ENCODE data around the gene ABCF1. TPM values are rescaled to one million over a fixed set of nuclear protein-coding genes. Genes with fewer than 3 reads are reported as not detected.

ABCF1 gene
- total and polyA plus RNA-seq, 9 of the 15 experiments (the other 6 are each of a cell fraction or from before 2014, with no cell fraction given), result 41.6 to 193 (median 102) TPM

DNA sequence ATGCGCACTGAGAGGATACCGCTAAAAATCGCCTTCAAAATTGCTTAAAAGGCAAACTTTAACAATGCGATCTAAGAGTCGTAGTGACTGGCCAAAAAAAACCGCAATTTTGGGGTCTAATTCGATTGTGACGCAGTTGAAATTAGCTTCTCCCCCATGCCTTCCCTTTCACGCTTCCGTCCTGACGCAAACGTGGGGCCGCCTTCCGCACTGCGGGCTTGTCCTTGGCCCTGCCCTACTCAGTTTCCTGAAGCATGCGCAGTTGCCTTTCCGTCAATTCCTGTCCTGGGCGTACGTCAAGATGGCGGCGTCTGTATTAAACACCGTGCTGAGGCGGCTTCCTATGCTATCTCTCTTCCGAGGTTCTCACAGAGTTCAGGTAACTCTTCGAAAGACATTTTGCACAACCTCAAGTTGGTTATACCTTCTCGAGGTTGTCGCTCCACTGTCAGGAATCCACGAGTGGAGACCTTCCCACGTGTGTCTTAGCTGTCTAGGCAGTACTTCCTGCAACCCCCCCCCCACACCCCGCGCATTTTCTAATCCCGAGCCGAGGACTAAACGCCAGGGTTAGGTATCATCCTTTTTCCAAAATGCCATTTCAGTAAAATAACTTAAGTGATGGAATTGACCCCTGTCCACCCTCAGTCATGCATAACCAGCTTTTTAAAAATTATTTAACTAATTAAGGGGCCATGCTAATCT, 46.5 kb downstream of the ABCF1 start, which contains the start of gene MRPS18B (continued):
- TF ChIP-seq, protein P1, sequence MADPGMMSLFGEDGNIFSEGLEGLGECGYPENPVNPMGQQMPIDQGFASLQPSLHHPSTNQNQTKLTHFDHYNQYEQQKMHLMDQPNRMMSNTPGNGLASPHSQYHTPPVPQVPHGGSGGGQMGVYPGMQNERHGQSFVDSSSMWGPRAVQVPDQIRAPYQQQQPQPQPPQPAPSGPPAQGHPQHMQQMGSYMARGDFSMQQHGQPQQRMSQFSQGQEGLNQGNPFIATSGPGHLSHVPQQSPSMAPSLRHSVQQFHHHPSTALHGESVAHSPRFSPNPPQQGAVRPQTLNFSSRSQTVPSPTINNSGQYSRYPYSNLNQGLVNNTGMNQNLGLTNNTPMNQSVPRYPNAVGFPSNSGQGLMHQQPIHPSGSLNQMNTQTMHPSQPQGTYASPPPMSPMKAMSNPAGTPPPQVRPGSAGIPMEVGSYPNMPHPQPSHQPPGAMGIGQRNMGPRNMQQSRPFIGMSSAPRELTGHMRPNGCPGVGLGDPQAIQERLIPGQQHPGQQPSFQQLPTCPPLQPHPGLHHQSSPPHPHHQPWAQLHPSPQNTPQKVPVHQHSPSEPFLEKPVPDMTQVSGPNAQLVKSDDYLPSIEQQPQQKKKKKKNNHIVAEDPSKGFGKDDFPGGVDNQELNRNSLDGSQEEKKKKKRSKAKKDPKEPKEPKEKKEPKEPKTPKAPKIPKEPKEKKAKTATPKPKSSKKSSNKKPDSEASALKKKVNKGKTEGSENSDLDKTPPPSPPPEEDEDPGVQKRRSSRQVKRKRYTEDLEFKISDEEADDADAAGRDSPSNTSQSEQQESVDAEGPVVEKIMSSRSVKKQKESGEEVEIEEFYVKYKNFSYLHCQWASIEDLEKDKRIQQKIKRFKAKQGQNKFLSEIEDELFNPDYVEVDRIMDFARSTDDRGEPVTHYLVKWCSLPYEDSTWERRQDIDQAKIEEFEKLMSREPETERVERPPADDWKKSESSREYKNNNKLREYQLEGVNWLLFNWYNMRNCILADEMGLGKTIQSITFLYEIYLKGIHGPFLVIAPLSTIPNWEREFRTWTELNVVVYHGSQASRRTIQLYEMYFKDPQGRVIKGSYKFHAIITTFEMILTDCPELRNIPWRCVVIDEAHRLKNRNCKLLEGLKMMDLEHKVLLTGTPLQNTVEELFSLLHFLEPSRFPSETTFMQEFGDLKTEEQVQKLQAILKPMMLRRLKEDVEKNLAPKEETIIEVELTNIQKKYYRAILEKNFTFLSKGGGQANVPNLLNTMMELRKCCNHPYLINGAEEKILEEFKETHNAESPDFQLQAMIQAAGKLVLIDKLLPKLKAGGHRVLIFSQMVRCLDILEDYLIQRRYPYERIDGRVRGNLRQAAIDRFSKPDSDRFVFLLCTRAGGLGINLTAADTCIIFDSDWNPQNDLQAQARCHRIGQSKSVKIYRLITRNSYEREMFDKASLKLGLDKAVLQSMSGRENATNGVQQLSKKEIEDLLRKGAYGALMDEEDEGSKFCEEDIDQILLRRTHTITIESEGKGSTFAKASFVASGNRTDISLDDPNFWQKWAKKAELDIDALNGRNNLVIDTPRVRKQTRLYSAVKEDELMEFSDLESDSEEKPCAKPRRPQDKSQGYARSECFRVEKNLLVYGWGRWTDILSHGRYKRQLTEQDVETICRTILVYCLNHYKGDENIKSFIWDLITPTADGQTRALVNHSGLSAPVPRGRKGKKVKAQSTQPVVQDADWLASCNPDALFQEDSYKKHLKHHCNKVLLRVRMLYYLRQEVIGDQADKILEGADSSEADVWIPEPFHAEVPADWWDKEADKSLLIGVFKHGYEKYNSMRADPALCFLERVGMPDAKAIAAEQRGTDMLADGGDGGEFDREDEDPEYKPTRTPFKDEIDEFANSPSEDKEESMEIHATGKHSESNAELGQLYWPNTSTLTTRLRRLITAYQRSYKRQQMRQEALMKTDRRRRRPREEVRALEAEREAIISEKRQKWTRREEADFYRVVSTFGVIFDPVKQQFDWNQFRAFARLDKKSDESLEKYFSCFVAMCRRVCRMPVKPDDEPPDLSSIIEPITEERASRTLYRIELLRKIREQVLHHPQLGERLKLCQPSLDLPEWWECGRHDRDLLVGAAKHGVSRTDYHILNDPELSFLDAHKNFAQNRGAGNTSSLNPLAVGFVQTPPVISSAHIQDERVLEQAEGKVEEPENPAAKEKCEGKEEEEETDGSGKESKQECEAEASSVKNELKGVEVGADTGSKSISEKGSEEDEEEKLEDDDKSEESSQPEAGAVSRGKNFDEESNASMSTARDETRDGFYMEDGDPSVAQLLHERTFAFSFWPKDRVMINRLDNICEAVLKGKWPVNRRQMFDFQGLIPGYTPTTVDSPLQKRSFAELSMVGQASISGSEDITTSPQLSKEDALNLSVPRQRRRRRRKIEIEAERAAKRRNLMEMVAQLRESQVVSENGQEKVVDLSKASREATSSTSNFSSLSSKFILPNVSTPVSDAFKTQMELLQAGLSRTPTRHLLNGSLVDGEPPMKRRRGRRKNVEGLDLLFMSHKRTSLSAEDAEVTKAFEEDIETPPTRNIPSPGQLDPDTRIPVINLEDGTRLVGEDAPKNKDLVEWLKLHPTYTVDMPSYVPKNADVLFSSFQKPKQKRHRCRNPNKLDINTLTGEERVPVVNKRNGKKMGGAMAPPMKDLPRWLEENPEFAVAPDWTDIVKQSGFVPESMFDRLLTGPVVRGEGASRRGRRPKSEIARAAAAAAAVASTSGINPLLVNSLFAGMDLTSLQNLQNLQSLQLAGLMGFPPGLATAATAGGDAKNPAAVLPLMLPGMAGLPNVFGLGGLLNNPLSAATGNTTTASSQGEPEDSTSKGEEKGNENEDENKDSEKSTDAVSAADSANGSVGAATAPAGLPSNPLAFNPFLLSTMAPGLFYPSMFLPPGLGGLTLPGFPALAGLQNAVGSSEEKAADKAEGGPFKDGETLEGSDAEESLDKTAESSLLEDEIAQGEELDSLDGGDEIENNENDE (IDR thresholded peaks at IDR 0.05; ENCODE audit: low read depth, low read length), result no peak
- TF ChIP-seq ZEB2 (IDR thresholded peaks at IDR 0.05), result 0 out of 2 replicates have a peak, but pooled peaks have one; percentile 6
- TF ChIP-seq MED1 (CRISPR knock-in tag; IDR thresholded peaks at IDR 0.05; ENCODE audit: borderline replicate concordance), result no peak
- peak; percentile 6; the same call in 1 of the 2 replicates for TF ChIP-seq MAFF (IDR thresholded peaks at IDR 0.05; ENCODE audit: low read length)
- TF ChIP-seq, protein P2, sequence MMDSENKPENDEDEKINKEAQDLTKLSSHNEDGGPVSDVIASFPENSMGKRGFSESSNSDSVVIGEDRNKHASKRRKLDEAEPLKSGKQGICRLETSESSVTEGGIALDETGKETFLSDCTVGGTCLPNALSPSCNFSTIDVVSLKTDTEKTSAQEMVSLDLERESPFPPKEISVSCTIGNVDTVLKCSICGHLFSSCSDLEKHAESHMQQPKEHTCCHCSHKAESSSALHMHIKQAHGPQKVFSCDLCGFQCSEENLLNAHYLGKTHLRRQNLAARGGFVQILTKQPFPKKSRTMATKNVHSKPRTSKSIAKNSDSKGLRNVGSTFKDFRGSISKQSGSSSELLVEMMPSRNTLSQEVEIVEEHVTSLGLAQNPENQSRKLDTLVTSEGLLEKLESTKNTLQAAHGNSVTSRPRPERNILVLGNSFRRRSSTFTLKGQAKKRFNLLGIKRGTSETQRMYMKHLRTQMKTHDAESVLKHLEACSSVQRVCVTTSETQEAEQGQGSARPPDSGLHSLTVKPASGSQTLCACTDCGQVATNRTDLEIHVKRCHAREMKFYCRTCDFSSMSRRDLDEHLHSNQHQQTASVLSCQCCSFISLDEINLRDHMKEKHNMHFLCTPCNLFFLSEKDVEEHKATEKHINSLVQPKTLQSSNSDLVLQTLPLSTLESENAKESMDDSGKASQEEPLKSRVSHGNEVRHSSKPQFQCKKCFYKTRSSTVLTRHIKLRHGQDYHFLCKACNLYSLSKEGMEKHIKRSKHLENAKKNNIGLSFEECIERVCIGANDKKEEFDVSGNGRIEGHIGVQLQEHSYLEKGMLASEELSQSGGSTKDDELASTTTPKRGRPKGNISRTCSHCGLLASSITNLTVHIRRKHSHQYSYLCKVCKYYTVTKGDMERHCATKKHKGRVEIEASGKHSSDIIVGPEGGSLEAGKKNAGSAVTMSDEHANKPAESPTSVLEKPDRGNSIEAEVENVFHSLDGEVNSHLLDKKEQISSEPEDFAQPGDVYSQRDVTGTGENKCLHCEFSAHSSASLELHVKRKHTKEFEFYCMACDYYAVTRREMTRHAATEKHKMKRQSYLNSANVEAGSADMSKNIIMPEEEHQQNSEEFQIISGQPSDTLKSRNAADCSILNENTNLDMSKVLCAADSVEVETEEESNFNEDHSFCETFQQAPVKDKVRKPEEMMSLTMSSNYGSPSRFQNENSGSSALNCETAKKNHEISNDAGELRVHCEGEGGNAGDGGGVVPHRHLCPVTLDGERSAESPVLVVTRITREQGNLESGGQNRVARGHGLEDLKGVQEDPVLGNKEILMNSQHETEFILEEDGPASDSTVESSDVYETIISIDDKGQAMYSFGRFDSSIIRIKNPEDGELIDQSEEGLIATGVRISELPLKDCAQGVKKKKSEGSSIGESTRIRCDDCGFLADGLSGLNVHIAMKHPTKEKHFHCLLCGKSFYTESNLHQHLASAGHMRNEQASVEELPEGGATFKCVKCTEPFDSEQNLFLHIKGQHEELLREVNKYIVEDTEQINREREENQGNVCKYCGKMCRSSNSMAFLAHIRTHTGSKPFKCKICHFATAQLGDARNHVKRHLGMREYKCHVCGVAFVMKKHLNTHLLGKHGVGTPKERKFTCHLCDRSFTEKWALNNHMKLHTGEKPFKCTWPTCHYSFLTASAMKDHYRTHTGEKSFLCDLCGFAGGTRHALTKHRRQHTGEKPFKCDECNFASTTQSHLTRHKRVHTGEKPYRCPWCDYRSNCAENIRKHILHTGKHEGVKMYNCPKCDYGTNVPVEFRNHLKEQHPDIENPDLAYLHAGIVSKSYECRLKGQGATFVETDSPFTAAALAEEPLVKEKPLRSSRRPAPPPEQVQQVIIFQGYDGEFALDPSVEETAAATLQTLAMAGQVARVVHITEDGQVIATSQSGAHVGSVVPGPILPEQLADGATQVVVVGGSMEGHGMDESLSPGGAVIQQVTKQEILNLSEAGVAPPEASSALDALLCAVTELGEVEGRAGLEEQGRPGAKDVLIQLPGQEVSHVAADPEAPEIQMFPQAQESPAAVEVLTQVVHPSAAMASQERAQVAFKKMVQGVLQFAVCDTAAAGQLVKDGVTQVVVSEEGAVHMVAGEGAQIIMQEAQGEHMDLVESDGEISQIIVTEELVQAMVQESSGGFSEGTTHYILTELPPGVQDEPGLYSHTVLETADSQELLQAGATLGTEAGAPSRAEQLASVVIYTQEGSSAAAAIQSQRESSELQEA (IDR thresholded peaks at IDR 0.05; ENCODE audit: low read depth), result peak; percentile 87
- TF ChIP-seq ZNF146 (CRISPR knock-in tag; IDR thresholded peaks at IDR 0.05; ENCODE audit: unreplicated experiment), result no peak

All from K562 (cell line).